ENCODE results near the gene OR14C36. TPM values are rescaled to one million over a fixed set of nuclear protein-coding genes. Genes with fewer than 3 reads are reported as not detected.
"Not testable (repeated sequence)": the region's sequence is repeated elsewhere in the genome, so short reads cannot be mapped to it uniquely, and the experiment has no call there.

The OR14C36 gene, protein sequence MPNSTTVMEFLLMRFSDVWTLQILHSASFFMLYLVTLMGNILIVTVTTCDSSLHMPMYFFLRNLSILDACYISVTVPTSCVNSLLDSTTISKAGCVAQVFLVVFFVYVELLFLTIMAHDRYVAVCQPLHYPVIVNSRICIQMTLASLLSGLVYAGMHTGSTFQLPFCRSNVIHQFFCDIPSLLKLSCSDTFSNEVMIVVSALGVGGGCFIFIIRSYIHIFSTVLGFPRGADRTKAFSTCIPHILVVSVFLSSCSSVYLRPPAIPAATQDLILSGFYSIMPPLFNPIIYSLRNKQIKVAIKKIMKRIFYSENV
- total RNA-seq, result not detected

DNA sequence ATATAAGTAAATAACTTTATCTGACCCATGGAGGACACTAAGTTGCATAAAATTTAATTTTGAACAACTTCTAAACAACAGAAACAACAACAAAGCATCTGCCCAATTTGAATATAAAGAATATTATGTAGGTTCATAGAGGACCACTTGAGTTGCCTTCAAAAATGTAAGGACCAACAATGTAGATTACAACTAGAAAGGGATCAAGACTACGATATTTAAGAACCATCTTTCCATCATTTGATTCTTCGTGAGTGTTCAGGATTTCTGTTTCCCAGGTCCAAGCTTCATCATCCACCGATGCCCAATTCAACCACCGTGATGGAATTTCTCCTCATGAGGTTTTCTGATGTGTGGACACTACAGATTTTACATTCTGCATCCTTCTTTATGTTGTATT is at the start of gene OR14C36:
OR14C36 (plus strand) TSS at position 301 of the 400 bp plus-strand sequence; CDS start at position 301, 0 bp downstream.
- DNase-seq, result no peak

DNA sequence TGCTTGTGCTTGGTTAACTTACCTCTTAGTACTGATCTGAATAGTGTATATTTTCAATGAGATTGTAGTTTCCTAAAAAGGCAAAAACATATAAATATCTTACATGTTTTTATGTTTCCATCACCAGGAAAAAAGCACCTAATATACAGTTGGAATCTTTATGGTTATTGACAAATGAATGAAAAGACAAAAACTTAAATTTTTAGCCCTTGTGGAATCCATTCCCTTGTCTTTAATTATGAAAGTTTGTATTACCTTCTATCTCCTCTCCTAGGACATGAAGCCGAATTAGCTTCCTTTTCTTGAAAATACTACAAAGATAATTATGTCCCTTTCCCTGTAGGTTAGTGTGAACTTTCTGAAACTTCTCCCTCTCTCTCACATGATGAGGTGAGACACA is 45.3 kb upstream of the OR14C36 start, which contains the start of gene OR2T12:
OR2T12 (minus strand) TSS at position 101 of the 400 bp plus-strand sequence. CDS start 7,846 bp downstream, outside the sequence.
- DNase-seq, result no peak

DNA sequence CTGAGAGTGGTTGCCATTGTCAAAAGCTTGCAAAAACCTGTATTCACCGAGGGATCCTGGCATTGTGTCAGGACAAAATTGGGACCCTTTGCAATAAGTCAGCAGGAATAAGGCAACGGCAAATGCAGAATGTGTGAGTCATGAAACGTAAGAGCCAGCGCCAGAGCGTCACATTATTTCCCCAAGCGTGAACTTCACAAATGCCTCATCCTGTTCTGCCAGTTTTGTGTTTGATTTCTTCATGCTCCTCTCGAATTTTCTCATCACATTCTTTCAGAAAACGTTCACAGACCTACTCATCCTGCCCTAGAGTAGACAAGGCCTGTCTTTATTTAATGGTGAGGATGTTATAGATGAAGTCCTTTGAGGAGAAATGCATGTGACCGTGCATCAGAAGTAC is 42.9 kb upstream of the OR14C36 start:
- DNase-seq, result not testable (repeated sequence)

DNA sequence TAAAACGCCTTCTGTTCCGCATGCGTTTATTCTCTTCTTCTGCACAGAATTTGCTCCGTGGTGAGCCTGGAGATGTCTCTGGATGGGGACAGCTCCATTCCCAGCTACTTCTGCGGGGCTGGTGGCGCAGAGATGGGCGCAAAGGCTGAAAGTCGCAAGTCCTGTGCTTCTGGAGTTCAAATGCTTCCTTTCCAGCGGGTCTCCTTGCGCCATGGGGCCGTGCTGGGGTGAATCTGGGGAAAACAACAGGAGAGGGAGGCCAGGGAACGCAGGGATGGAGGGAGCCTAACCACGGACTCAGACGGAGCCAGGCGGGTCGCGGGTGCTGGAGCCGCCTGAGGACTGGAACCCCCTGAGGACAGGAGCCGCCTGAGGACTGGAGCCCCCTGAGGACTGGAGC is 42.5 kb upstream of the OR14C36 start:
- DNase-seq, result no peak

DNA sequence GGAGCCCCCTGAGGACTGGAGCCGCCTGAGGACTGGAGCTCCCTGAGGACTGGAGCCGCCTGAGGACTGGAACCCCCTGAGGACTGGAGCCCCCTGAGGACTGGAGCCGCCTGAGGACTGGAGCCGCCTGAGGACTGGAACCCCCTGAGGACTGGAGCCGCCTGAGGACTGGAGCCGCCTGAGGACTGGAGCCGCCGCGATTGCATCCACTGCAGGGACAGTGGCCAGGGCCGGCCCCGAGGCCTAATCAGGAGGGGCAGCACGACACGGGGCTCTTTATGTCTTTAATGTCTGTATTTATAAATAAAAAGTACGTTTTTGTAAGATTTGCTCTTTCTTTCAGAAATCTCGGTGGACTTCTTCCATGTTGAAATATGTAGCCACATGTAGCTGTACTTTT is 41.8 kb upstream of the OR14C36 start:
- DNase-seq, result not testable (repeated sequence)

DNA sequence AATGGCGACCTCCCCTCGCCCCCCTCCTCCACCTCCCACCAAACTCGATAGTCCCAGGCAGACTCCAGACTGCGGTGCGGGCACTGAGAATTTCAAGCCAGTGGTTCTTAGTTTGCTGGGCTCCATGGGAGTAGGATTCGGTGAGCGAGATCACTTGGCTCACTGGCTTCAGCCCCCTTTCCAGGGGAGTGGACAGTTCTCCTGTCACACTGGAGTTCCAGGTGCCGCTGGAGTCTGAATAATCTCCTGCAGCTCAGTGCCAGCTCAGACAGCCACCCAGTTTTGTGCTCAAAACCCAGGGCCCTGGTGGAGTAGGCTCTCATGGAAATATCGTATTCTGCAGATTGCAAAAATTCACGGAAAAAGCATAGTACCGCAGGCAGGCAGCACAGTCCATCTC is 31.8 kb upstream of the OR14C36 start:
- no peak for DNase-seq

DNA sequence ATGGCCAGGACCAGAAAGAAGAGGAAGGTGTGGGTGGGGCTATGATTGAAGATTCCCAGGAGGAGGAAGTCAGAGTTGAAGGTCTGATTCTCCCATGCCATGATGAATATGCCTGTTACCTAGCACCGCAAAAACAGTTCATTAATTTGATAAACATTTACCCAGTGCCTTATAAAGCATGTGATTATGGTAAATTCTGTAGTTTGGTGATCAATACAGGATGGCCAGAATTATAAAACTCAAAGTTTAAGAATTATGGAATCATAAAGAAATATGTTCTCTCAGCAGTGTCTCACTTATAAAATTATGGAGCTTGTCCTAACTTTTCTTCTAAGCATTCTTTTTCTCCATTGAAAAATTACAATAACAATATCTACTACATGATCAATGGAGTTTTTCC is 24.1 kb upstream of the OR14C36 start, which contains the start of gene OR2M7:
OR2M7 (minus strand) TSS at position 101 of the 400 bp plus-strand sequence; CDS start at position 101, 0 bp downstream.
- no peak for DNase-seq

DNA sequence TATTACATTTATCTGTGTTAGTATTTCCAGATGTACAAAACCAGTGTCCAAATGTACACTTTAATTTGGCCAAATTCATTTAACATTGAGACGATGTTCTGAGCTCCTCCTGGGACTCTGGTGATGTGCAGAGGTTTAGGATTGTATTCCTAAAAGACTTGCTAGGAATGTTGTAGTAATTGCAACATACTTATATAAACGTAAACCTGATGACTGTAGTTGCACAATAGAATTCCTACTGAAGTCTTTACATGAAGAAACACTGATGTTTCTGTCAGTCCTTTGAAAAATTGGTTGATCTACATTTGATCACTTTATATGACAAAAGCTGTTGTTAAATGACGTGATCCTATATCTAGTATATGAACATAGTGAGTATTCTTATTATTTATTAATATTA is 5.1 kb upstream of the OR14C36 start:
- no peak for DNase-seq

DNA sequence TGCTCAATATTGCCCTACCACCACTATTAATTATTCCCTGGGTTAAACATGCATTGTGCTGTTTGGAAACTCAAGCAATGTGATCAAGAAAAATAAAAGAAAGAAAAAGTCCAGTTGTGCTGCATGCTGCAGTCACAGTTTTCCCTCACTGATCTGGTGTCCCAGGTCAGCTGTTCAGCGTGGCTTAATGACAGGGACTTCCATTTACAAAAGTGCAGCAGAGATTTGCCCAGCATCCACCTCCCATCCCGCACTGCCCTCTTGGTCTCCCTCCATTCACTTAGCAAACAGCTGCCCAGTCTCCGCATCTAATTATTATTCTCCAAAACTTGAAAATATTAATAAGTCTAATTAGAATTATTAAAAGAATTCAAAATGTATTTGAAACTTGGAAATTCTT is 10.8 kb downstream of the OR14C36 start:
- no peak for DNase-seq

DNA sequence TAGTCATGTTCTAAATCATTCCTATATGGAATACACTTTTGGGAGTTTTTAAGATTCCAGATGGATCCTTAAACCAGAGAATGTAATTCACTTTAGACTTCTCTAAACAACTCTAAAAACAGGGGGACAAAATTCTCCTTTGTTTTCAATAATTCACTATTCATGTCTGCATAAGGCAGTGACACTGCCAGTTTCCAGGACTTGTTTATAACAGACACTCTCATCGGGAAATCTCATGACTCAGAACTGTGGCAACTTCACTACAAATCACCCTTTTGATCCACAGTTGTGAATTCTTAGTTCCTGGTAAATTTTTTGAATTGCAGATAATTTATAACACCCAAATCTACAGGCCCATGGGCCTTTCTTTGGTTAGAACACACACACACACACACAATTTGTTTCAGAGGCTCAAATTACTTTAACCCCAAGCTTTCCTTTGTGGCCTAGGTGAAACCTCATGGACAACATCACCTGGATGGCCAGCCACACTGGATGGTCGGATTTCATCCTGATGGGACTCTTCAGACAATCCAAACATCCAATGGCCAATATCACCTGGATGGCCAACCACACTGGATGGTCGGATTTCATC is 12.6 kb downstream of the OR14C36 start, which contains the start of gene OR2T4:
OR2T4 (plus strand) TSS at position 545 of the 595 bp plus-strand sequence; CDS start at position 545, 0 bp downstream.
- no peak for DNase-seq

DNA sequence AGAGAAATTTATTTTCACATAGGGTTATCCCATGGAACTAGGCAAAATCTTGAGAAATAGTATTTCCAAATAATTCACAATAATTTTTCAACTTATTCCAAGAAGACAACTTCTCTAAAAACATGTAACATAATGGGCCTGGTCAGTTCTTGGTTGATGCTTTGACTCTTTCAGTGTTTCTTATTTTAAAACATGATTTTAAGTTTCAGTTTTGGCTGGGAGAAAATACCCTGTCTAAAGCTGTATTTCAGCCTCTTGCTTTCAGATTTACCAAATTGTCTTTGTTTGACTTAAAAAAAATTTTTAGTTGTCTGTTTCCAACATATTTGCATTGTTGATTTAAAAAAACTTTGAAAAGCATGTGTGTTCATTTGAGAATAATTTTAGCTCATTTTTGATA is 18.0 kb downstream of the OR14C36 start:
- DNase-seq, result no peak

DNA sequence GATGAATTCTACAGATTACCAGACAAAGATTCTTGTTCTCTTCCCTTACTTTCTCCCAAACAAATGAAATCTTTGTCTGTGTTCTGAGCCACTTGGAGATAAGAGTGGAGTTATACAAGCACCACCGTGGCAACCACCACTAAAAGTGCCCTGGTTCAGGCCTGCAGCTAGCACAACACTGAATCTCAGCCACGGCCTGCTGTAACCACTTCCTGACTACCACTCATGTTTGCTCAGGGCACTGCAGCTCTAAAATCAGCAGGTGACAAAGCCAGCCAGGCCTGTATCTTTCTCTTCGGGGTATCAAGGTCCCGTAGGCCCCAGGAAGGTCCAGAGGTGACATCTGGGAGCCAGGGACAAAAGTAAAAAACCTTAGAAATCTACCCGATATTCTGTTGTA is 23.8 kb downstream of the OR14C36 start:
- no peak for DNase-seq

DNA sequence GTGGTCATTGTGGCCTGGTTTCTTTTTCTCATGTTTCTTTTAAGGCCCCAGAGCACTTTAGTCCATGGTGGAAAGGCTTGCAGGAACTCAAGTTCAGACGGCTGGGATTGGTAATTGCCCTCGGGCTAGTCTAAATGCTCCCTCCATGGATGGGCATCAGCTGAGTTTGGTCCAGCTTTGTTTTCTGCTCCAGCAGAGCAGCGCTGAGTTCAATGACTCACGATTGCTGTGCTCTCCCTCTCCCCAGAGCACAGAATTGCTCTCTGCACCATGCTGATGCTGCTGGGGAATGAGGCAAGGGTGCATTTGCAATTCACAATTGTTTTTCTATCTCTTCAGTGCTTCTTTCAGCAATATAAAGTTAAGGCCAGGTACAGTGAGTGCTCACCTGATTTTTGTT is 25.2 kb downstream of the OR14C36 start:
- DNase-seq, result no peak

DNA sequence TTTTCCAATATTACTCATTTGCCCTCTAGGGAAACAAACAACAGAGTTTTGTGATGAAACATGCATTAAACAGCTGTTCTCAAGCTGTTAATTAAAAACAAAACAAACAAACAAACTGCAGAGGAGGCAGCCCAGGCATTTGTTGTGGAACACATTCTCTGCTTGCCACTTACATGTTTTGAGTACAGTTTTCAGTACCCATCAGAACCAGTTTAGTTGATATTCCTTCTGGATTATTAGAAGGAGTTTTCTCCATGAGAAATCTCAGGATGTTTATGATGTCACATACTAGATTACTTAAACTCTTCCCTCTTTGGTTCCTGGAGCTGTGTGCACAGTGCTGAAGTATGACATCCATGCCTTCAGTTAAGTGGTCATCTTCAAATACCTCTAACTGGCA is 26.9 kb downstream of the OR14C36 start, which contains the start of gene OR2T6:
OR2T6 (plus strand) TSS at position 301 of the 400 bp plus-strand sequence. CDS start 11,863 bp downstream, outside the sequence.
- no peak for DNase-seq

DNA sequence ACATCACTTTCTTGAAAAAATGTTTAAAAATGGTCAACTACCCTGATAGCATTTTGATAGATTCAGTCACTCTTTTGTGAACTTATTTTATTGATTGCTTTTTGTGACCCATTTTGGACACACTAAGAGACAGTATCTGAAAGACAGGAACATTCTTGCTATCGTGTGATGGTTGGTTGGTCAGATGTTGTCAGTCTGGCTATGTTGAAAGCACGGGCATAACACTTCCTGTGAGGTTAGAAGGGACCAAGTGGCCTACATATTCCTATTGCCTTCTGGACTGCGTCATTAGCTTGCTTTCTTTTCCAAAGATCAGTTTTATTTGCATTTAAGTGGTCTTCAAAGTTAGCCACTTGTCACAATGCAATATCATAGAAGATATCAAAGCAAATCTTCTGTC is 28.3 kb downstream of the OR14C36 start:
- DNase-seq, result no peak

DNA sequence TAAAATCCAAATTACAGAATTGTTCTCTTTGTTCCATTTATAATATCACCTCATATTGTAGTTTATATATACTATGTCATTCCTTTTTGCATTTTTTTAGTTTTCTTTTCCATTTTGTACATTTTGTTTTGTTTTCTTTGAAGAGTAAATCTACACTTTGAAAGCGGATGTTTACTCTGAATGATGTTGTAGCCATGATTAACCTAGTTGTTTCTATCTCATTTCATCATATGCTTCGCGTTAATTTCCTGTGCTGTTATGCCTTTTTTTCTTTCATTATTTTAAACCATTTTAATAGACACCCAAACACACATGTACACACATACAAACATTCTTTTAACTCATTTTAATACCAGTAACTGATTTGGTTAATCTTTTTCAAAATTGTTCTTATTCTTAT is 32.3 kb downstream of the OR14C36 start:
- no peak for DNase-seq

DNA sequence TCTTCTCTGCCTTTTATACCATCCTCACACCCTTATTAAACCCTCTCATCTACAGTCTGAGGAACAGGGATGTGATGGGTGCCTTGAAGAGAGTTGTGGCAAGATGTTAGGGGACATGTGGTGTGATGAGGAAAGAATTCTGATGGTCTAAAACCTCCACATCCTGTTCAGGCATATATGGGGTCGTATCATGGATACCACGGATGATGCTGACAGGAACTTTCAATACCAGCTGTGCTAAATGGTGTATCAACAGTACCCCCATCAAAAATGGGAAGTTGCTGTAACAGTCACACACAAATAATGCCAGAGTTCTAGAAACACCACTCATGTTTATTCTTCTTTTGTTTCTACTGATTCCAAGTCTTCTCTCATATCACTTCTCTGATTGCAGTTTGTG is 39.9 kb downstream of the OR14C36 start:
- DNase-seq, result no peak

DNA sequence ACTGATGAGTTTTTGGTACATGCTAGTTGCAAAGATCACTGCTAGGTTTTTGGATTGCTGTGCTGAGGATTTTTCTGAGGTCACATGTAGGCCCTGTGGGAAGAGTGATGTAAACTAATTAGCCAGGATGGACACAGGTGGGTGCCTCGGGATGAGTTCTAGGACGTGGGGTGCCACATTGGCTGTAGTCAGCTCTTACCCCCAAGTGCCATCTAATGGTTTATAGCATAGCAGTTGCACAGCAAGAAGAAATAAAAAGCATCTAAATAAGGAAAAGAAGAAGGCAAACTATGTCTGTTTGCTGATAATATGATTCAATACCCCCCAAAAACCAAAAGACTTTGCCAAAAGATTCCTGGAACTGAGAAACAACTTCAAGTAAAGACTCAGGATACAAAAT is 44.5 kb downstream of the OR14C36 start:
- no peak for DNase-seq
